ENCODE data around the gene DRGX.

Gene DRGX

DNA sequence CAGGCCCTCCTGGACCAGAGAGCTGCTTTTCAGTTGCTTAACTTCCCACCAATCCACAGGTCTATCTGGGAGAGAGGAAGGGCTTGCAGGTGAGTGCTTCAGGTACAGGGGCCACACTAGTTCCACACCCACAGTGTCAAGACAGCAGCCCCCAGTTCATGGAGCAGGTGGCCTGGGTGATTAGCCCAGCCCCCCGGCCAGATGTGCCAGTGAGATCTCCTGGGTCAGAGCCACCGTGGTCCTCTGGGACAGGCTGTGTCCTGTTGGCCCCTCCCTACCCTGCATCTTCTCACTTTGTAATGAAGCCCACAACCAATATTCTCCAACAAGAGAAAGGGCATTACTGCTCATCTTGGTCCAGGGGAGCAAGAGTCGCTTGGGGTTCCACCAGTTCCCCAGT is 30.6 kb downstream of the DRGX start:
- no peaks in the 10 kb centered on the region for H3K4me1 ChIP-seq (ENCODE audit: control insufficient read depth, insufficient read depth, low read length)
- no peaks in the 10 kb centered on the region for H3K36me3 ChIP-seq (ENCODE audit: insufficient read depth, low read length)
- H3K9ac ChIP-seq (ENCODE audit: low read depth, low read length), result no peak overlapping the region
- peaks cover 51% of the 10 kb centered on the region for H3K27me3 ChIP-seq (ENCODE audit: control insufficient read depth, insufficient read depth, low read length)
- H3K4me2 ChIP-seq (ENCODE audit: low read length), result no peak overlapping the region
- no peak overlapping the region for H3K4me3 ChIP-seq (ENCODE audit: low read length)
- no peaks in the 10 kb centered on the region for H3K9me3 ChIP-seq (replicated peaks; ENCODE audit: low read length)

DNA sequence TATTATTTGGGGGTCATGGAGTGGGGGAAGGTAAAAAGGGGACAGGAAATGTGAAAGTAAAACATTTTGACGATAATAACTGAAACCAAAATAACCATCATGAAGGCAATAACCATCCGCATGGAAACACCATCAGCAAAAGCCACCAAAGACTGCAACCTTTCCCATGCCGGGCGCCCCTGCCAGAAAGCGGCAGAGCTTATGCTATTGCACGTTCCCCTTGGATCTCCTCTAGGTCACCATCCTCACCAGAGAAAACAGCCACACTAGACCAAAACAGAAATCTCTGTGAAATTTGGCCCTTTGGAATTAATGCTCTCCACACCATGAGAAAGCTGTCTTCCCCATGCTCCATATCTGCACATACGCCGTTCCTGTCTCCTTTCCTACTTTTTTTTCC is 31.1 kb downstream of the DRGX start:
- peaks cover 56% of the 10 kb centered on the region for H3K27me3 ChIP-seq (ENCODE audit: control insufficient read depth, insufficient read depth, low read length)
- H3K9me3 ChIP-seq (replicated peaks; ENCODE audit: low read length), result no peaks in the 10 kb centered on the region
- no peak overlapping the region for H3K9ac ChIP-seq (ENCODE audit: low read depth, low read length)
- no peaks in the 10 kb centered on the region for H3K4me1 ChIP-seq (ENCODE audit: control insufficient read depth, insufficient read depth, low read length)
- H3K4me3 ChIP-seq (ENCODE audit: low read length), result no peak overlapping the region
- H3K36me3 ChIP-seq (ENCODE audit: insufficient read depth, low read length), result no peaks in the 10 kb centered on the region
- no peak overlapping the region for H3K4me2 ChIP-seq (ENCODE audit: low read length)

DNA sequence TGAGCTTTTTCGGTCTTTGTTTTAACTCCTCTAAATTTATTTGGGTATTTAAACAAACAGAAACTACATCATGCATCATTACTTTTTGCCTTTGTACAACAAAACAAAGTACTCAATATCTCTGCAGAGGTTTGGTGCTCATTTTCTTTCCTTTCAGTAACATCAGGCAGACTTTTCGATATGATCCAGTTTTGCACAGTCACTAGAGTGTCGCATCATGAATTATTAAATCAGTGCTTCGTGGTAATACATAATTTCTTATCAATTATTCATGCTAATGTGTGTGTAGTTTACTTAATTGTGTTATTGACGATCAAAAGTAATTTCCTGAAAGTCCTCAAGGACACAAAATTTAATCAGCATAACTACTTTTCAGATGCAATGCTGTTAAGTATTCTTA is 31.8 kb downstream of the DRGX start:
- no peak overlapping the region for H3K4me2 ChIP-seq (ENCODE audit: low read length)
- no peak overlapping the region for H3K4me3 ChIP-seq (ENCODE audit: low read length)
- no peaks in the 10 kb centered on the region for H3K36me3 ChIP-seq (ENCODE audit: insufficient read depth, low read length)

DNA sequence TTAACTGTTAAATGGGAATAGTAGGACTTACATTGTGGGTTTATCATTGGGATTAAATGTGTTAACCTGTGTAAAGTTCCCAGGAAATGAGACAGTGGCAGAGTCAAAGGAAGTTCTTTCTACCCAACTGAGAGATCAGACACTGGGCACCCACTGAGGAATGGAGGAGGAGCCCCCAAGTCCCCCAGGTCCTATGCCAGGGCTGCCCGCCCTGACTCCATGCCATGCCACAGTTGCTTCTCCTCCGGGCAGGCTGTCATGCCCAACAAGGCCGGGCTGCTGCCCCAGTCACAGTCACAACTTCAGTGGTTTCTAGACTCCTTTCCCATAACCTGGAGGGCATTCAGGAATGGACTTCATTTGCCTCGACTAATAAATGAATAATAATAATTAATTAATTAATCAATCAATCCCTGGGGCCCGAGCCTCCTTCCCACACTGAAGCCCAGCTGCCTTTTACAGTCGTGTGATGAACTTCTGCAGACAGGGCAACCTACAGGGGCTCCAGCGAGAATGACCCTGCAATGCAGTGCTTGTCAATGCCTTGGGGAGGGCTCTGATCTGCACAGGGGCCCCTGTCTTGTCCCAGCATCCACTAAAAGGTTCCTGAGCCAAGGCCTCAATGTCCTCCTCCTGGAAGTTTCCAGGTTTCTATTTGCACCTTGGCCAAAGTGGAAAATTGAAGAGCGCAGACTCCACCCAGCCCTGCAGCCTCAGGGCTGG is 32.4 kb downstream of the DRGX start:
- Histone ChIP-seq H3K27me3 (ENCODE audit: control insufficient read depth, insufficient read depth, low read length) (peaks cover 55% of the 10 kb centered on the region), H3K4me2 (ENCODE audit: low read length) (no peak overlapping the region), H3K4me1 (ENCODE audit: control insufficient read depth, insufficient read depth, low read length) (no peaks in the 10 kb centered on the region), H3K9ac (ENCODE audit: low read depth, low read length) (no peak overlapping the region), H3K4me3 (ENCODE audit: low read length) (no peak overlapping the region), H3K9me3 (replicated peaks; ENCODE audit: low read length) (no peaks in the 10 kb centered on the region), H3K36me3 (ENCODE audit: insufficient read depth, low read length) (no peaks in the 10 kb centered on the region)

More for the DNA sequence above, 31.8 kb downstream of the DRGX start:
- H3K4me1 ChIP-seq (ENCODE audit: control insufficient read depth, insufficient read depth, low read length), result no peaks in the 10 kb centered on the region
- H3K27me3 ChIP-seq (ENCODE audit: control insufficient read depth, insufficient read depth, low read length), result peaks cover 55% of the 10 kb centered on the region
- no peaks in the 10 kb centered on the region for H3K9me3 ChIP-seq (replicated peaks; ENCODE audit: low read length)
- no peak overlapping the region for H3K9ac ChIP-seq (ENCODE audit: low read depth, low read length)

DNA sequence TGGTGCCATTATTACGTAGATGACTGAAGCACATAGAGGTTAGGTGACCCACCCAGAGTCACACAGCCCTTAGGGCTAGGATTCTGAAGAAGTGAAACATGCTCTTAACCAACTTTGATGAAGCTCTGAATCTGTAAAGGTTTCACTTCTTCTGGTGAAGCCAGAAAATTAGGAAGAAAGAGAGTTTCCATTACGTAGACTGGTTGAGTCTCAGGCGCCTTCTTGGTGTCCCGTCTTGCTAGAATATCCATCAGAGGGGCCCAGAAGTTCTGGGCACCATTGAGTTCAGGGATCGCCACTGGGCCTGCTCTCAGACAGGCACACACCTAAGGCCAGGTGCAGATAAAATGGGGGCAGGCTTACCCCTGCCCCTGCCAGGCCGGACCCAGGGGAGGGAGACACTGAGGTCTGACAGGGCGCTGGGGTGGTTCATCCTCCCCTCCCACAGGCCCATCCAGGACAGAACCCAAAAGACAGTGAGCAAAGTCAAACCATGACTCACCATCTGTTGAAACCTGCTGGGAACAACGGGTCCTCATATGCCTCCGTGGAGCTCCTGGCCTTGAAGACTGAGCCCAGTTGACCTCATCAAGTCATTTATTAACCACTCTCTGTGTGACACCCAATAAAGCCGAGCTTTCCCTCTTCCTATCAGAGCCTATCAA is 33.2 kb downstream of the DRGX start:
- no peak overlapping the region for H3K4me3 ChIP-seq (ENCODE audit: low read length)
- no peak overlapping the region for H3K9ac ChIP-seq (ENCODE audit: low read depth, low read length)
- peaks cover 51% of the 10 kb centered on the region for H3K27me3 ChIP-seq (ENCODE audit: control insufficient read depth, insufficient read depth, low read length)
- H3K9me3 ChIP-seq (replicated peaks; ENCODE audit: low read length), result no peaks in the 10 kb centered on the region
- H3K4me2 ChIP-seq (ENCODE audit: low read length), result no peak overlapping the region
- no peaks in the 10 kb centered on the region for H3K4me1 ChIP-seq (ENCODE audit: control insufficient read depth, insufficient read depth, low read length)
- H3K36me3 ChIP-seq (ENCODE audit: insufficient read depth, low read length), result no peaks in the 10 kb centered on the region

DNA sequence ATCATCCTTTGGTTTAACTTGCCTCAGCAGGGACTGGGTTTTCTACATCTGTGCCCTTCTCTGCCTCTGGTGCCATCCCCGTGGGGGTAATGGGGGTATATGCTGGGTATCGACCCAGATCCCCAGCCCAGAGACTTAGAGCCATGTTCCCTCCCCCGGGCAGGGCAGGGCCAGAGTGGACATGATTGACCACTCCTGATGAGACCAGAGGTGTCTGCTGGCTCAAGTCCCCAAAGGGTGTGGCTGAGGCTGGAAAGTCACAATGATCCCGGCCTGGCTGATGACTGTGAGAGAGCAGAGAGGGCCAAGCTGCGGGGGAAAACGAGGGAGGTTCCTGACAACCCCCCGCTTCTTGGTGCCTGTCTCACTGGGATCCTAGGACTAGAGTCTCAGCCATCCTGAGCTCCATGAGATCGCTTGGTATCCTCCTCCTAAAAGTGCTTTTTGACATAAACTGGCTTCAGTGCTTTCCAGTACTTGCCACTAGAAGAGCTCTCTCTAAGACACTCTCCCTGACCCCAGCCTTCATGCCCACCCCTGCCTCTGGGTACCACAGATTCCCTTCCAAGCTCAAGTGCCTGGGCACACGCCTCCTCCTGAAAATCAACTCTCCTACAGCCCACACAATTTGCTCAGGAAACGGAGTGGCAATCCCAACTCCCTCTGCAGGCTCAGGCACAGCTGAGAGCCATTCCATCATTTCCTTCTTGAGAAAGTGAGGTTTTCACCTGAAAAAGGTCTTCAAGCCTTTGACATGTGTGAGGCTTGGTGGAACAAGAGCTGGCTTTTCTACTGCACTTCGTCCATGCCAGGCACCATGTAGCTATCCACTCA is 33.9 kb downstream of the DRGX start:
- no peak overlapping the region for H3K9ac ChIP-seq (ENCODE audit: low read depth, low read length)
- H3K9me3 ChIP-seq (replicated peaks; ENCODE audit: low read length), result no peaks in the 10 kb centered on the region
- H3K27me3 ChIP-seq (ENCODE audit: control insufficient read depth, insufficient read depth, low read length), result peaks cover 49% of the 10 kb centered on the region
- no peak overlapping the region for H3K4me3 ChIP-seq (ENCODE audit: low read length)
- no peak overlapping the region for H3K4me2 ChIP-seq (ENCODE audit: low read length)
- no peaks in the 10 kb centered on the region for H3K4me1 ChIP-seq (ENCODE audit: control insufficient read depth, insufficient read depth, low read length)
- no peaks in the 10 kb centered on the region for H3K36me3 ChIP-seq (ENCODE audit: insufficient read depth, low read length)

DNA sequence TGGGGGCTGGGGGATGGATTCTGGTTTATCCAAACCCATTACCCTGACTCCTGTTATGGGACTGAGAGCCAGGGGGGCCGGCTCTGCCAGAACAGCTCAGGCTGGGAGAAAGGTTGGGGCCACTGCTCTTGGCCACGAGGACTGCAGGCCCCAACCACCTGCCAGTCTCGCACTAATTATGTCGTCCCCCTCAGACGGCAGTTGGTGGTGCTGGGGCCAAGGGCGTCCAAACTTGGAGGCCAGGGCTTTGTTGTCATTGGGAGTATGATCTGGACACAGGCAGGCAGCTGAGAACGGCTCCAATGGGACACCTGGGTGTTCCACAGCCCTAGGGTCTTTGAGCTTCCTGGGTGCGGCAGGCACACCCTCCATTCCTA is 34.7 kb downstream of the DRGX start:
- Histone ChIP-seq H3K4me2 (ENCODE audit: low read length) (no peak overlapping the region), H3K4me1 (ENCODE audit: control insufficient read depth, insufficient read depth, low read length) (no peaks in the 10 kb centered on the region), H3K36me3 (ENCODE audit: insufficient read depth, low read length) (no peaks in the 10 kb centered on the region), H3K9me3 (replicated peaks; ENCODE audit: low read length) (no peaks in the 10 kb centered on the region), H3K9ac (ENCODE audit: low read depth, low read length) (no peak overlapping the region), H3K27me3 (ENCODE audit: control insufficient read depth, insufficient read depth, low read length) (peaks cover 49% of the 10 kb centered on the region), H3K4me3 (ENCODE audit: low read length) (no peak overlapping the region)

- Histone ChIP-seq H3K4me2 (ENCODE audit: low read length) (no peak overlapping the region), H3K27me3 (ENCODE audit: control insufficient read depth, insufficient read depth, low read length) (peaks cover 52% of the 10 kb centered on the region), H3K4me3 (ENCODE audit: low read length) (no peak overlapping the region), H3K36me3 (ENCODE audit: insufficient read depth, low read length) (no peaks in the 10 kb centered on the region), H3K4me1 (ENCODE audit: control insufficient read depth, insufficient read depth, low read length) (no peaks in the 10 kb centered on the region), H3K9ac (ENCODE audit: low read depth, low read length) (no peak overlapping the region), H3K9me3 (replicated peaks; ENCODE audit: low read length) (no peaks in the 10 kb centered on the region)
Measured at GRCh38 chr10:49360271-49361177, 35.4 kb downstream of the DRGX start.

GRCh38 chr10:49359349-49360270 is 36.3 kb downstream of the DRGX start:
- H3K4me1 ChIP-seq (ENCODE audit: control insufficient read depth, insufficient read depth, low read length), result no peaks in the 10 kb centered on the region
- no peaks in the 10 kb centered on the region for H3K9me3 ChIP-seq (replicated peaks; ENCODE audit: low read length)
- no peak overlapping the region for H3K9ac ChIP-seq (ENCODE audit: low read depth, low read length)
- H3K4me3 ChIP-seq (ENCODE audit: low read length), result no peak overlapping the region
- H3K4me2 ChIP-seq (ENCODE audit: low read length), result no peak overlapping the region
- H3K36me3 ChIP-seq (ENCODE audit: insufficient read depth, low read length), result no peaks in the 10 kb centered on the region
- peaks cover 49% of the 10 kb centered on the region for H3K27me3 ChIP-seq (ENCODE audit: control insufficient read depth, insufficient read depth, low read length)

DNA sequence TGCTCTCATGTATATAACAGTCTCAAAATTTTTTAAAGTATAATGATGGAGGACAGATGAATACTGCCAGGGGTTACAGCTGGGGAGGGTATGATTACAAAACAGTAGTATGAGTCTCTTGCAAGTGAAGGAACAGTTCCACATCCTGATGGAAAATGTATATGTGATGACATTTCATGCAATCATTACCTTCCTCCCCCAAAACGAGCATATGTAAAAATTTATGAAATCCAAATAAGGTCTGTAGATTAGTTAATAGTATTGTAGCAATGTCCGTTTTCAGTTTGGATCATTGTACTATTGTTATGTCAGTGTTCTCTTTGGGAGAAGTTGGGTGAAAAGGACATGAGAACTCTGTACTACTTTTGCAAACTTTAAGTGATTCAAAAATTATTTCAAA is 38.0 kb downstream of the DRGX start:
- H3K9me3 ChIP-seq (replicated peaks; ENCODE audit: low read length), result no peaks in the 10 kb centered on the region
- H3K9ac ChIP-seq (ENCODE audit: low read depth, low read length), result no peak overlapping the region
- H3K4me1 ChIP-seq (ENCODE audit: control insufficient read depth, insufficient read depth, low read length), result no peaks in the 10 kb centered on the region
- H3K4me2 ChIP-seq (ENCODE audit: low read length), result no peak overlapping the region
- H3K27me3 ChIP-seq (ENCODE audit: control insufficient read depth, insufficient read depth, low read length), result peaks cover 42% of the 10 kb centered on the region
- H3K36me3 ChIP-seq (ENCODE audit: insufficient read depth, low read length), result no peaks in the 10 kb centered on the region
- H3K4me3 ChIP-seq (ENCODE audit: low read length), result no peak overlapping the region
